ENCODE measurements around the gene HIRA. TPM values are rescaled to one million over a fixed set of nuclear protein-coding genes. Genes with fewer than 3 reads are reported as not detected.

Gene HIRA
- total and polyA plus RNA-seq, 10 donors, result 8.9 to 31.7 (median 24.6) TPM

DNA sequence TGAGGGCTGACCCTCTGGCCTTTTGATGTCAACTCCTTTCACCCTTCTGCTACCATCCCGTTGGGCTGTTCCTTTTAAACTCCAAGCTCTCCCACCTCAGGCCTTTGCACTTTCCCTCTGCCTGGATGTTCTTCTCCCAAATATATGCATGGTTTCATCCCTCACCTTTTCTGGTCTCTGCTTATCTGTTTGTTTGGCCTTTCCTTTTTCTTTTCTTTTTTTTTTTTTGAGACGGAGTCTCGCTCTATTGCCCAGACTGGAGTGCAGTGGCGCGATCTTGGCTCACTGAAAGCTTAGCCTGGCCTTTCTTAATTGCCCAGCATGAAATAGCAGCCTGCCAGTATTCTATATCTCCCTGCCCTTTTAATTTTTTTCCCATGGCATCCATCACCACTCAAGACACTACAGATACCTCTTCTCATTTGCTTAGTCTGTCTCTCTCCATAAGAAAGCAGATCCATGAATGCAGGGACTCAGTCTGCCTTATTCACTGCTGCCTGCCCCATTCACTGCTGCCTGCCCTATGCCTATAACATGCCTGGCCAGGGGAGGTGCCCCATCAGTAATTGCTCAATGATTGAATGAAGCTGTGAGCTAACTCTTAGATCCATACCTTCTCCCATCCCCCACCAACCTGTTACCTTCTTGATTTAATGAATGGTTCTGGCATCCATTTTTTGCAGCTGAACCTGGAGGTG lies 81.6 kb downstream of the HIRA start:
- no peak for DNase-seq
- H3K4me1 ChIP-seq, result no peaks in the 10 kb centered on the region
- H3K27ac ChIP-seq, result no peak overlapping the region
- intact Hi-C loops (cut with DNase I; ENCODE audit: low total_unique reads), result no loop called here
- H3K9me3 ChIP-seq, result no peaks in the 10 kb centered on the region
- no peaks in the 10 kb centered on the region for H3K27me3 ChIP-seq (replicated peaks in 1 of 7)
- 93 to 97% (median 95%) methylated on average over 5 of the region's 5 CpGs for WGBS, 5 donors
- no peak overlapping the region for H3K4me3 ChIP-seq
- peaks cover 0 to 100% (median 96%) of the 10 kb centered on the region in 6 donors for H3K36me3 ChIP-seq
- TF ChIP-seq CTCF (IDR thresholded peaks at IDR 0.05 in 8 of 11, conservative IDR thresholded peaks at IDR 0.05 in 3 of 11) (no peak), POLR2AphosphoS5 (IDR thresholded peaks at IDR 0.05) (no peak), POLR2A (IDR thresholded peaks at IDR 0.05) (no peak)

GRCh38 chr22:19346677-19347265 lies 84.8 kb downstream of the HIRA start:
- Histone ChIP-seq H3K9me3 (peaks cover 0 to 16% (median 3%) of the 10 kb centered on the region in 8 donors), H3K27me3 (replicated peaks in 1 of 7) (no peaks in the 10 kb centered on the region), H3K27ac (no peak overlapping the region), H3K36me3 (peaks cover 0 to 100% (median 90%) of the 10 kb centered on the region in 6 donors), H3K4me1 (no peaks in the 10 kb centered on the region), H3K4me3 (no peak overlapping the region)
- WGBS, 5 donors, result 93 to 99% (median 99%) methylated on average over 6 of the region's 6 CpGs
- intact Hi-C loops (cut with DNase I; ENCODE audit: low total_unique reads), result no loop called here
- no peak for DNase-seq
- no peak for TF ChIP-seq POLR2AphosphoS5 (IDR thresholded peaks at IDR 0.05)
- no peak for TF ChIP-seq CTCF (IDR thresholded peaks at IDR 0.05 in 8 of 11, conservative IDR thresholded peaks at IDR 0.05 in 3 of 11)
- no peak for TF ChIP-seq POLR2A (IDR thresholded peaks at IDR 0.05)

DNA sequence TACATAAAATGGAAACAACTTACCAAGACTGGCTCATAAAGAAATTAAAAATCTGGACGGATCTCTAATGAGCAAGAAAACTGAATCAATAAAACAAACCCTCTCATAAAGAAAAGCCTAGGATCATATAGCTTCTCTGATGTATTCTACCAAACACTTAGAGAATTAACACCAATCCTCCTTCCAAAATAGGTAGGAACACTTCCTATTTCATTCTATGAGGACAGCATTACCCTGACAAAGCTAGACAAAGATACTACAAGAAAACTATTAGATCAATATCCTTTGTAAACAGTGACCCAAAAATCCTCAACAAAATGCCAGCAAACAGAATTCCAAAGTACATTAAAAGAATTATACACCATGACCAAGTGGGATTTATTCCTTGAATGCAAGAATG lies 87.1 kb downstream of the HIRA start:
- no peak for TF ChIP-seq CTCF (IDR thresholded peaks at IDR 0.05 in 8 of 11, conservative IDR thresholded peaks at IDR 0.05 in 3 of 11)
- no peak for TF ChIP-seq POLR2A (IDR thresholded peaks at IDR 0.05)
- no peak for TF ChIP-seq POLR2AphosphoS5 (IDR thresholded peaks at IDR 0.05)
- Histone ChIP-seq H3K4me1 (no peaks in the 10 kb centered on the region), H3K36me3 (peaks cover 0 to 100% (median 88%) of the 10 kb centered on the region in 6 donors), H3K27ac (no peak overlapping the region), H3K4me3 (no peak overlapping the region), H3K27me3 (replicated peaks in 1 of 7) (no peaks in the 10 kb centered on the region), H3K9me3 (peaks cover 0 to 32% (median 13%) of the 10 kb centered on the region in 8 donors)
- DNase-seq, result no peak
- 86 to 98% (median 97%) methylated on average over 1 of the region's 1 CpG for WGBS, 5 donors
- intact Hi-C loops (cut with DNase I; ENCODE audit: low total_unique reads), result no loop called here

DNA sequence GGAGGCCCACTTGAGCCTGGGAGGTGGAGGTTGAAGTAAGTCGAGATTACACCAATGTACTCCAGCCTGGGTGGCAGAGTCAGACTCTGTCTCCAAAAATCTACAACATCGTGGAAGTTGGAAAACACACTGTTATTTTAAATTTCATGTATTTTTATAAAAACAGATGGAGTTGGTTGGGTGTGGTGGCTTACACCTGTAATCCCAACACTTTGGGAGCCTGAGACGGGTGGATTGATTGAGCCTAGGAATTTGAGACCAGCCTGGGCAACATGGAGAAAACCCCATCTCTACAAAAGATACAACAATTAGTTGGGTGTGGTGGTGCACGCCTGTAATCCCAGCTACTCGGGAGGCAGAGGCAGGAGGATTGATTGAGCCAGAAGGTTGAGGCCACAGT lies 88.1 kb downstream of the HIRA start:
- Histone ChIP-seq H3K9me3 (peaks cover 4 to 42% (median 22%) of the 10 kb centered on the region in 8 donors), H3K4me1 (no peaks in the 10 kb centered on the region), H3K27me3 (replicated peaks in 1 of 7) (no peaks in the 10 kb centered on the region), H3K36me3 (peaks cover 2 to 100% (median 88%) of the 10 kb centered on the region in 6 donors), H3K4me3 (no peak overlapping the region), H3K27ac (no peak overlapping the region)
- TF ChIP-seq CTCF (IDR thresholded peaks at IDR 0.05 in 8 of 11, conservative IDR thresholded peaks at IDR 0.05 in 3 of 11) (no peak), POLR2AphosphoS5 (IDR thresholded peaks at IDR 0.05) (no peak), POLR2A (IDR thresholded peaks at IDR 0.05) (no peak)
- intact Hi-C loops (cut with DNase I; ENCODE audit: low total_unique reads), result no loop called here
- DNase-seq, result no peak
- 96 to 100% (median 97%) methylated on average over 5 of the region's 5 CpGs for WGBS, 5 donors
